HL-60 (cell line): ENCODE data around the gene SNTB2.

ENCODE experiments used
- POLR2AphosphoS5 ChIP-seq: IDR thresholded peaks from 2 replicates; pipeline ENCODE4 v1.6.1; 2012; ENCODE audit warnings: low read depth
- REST ChIP-seq: IDR thresholded peaks from 2 replicates; pipeline ENCODE4 v1.6.1; 2012; ENCODE audit warnings: low read depth; ENCODE audit not compliant: insufficient replicate concordance
- TF ChIP-seq, protein P1 (sequence below): IDR thresholded peaks from one replicate; pipeline ENCODE4 v1.5.1; 2011; ENCODE audit warnings: low read length, control low read depth, inconsistent platforms; ENCODE audit not compliant: insufficient read depth

GRCh38 chr16:69166946-69167930, 19.7 kb upstream of the SNTB2 start:
- TF ChIP-seq, protein P1, sequence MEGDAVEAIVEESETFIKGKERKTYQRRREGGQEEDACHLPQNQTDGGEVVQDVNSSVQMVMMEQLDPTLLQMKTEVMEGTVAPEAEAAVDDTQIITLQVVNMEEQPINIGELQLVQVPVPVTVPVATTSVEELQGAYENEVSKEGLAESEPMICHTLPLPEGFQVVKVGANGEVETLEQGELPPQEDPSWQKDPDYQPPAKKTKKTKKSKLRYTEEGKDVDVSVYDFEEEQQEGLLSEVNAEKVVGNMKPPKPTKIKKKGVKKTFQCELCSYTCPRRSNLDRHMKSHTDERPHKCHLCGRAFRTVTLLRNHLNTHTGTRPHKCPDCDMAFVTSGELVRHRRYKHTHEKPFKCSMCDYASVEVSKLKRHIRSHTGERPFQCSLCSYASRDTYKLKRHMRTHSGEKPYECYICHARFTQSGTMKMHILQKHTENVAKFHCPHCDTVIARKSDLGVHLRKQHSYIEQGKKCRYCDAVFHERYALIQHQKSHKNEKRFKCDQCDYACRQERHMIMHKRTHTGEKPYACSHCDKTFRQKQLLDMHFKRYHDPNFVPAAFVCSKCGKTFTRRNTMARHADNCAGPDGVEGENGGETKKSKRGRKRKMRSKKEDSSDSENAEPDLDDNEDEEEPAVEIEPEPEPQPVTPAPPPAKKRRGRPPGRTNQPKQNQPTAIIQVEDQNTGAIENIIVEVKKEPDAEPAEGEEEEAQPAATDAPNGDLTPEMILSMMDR: no peak
- TF ChIP-seq POLR2AphosphoS5: no peak
- TF ChIP-seq REST: no peak
